Lower leg skin (tissue), 4 donors: ENCODE results near the gene ASAH2B. TPM values are rescaled to one million over a fixed set of nuclear protein-coding genes. Genes with fewer than 3 reads are reported as not detected.
"Not testable (repeated sequence)": the region's sequence is repeated elsewhere in the genome, so short reads cannot be mapped to it uniquely, and the experiment has no call there.

Experiments used
- DNase-seq, 2 donors: peaks; one replicate each; pipeline ENCODE4 v3.0.0-alpha.2; 2019; ENCODE audit warnings: low spot score in 2 of 2
- H3K4me3 ChIP-seq: fragments of 200-600 bp; sonication (generic); 2 replicates; pipeline ENCODE4 v1.5.1; 2017; ENCODE audit warnings: mild to moderate bottlenecking, low read depth; ENCODE audit not compliant: poor library complexity, severe bottlenecking
- POLR2A ChIP-seq, 2 donors: fragments of 450-650 bp; IDR thresholded peaks; one replicate each; pipeline ENCODE4 v1.6.1; 2016 to 2017; ENCODE audit warnings: antibody characterized with exemption in 2 of 2, mild to moderate bottlenecking in 1 of 2, moderate library complexity in 1 of 2
- WGBS, 2 donors: methylation state at CpG; one replicate each; pipeline ENCODE4 v1.1.5; 2018; 5-methylcytosine and 5-hydroxymethylcytosine counted together
- intact Hi-C: fragments of 100-400 bp; cut with DNase I; formaldehyde crosslinking; loops from one replicate; pipeline ENCODE4 v1.15.0; 2023; ENCODE audit warnings: low total_unique reads
- total RNA-seq, 4 donors: library from RNA; depleted of rRNA; stranded (reverse); fragments of >200 nt; gene quantifications; one replicate each; pipeline ENCODE4 v1.1.0, GENCODE V29; 2016
- TF ChIP-seq, protein P1 (sequence below), 3 donors: fragments of 450-650 bp; IDR thresholded peaks; one replicate each; pipeline ENCODE4 v1.5.1; 2016; ENCODE audit warnings: antibody characterized with exemption in 3 of 3, mild to moderate bottlenecking in 3 of 3, moderate library complexity in 2 of 3

The ASAH2B gene
- total RNA-seq, 4 donors from 2014 or later = 1.2 to 4.0 (median 2.5) TPM

DNA sequence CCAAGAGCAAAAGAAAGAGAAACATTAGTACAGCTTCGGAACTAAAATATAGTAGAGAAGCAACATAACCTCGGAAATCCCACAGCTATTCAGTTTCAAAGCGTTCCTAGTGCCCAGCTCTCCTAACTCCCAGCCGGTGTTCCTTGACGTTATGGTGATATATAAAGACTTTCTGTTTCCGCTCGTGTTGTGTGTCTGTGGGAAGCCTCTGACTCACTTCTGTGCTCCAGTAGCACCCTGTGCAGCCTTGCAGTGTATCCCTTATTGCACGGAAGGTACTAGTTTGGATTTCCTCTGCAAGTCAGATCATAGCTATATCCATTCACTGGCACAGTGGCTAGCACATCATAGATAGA, 535 bp downstream of the ASAH2B start:
- TF ChIP-seq, protein P1, sequence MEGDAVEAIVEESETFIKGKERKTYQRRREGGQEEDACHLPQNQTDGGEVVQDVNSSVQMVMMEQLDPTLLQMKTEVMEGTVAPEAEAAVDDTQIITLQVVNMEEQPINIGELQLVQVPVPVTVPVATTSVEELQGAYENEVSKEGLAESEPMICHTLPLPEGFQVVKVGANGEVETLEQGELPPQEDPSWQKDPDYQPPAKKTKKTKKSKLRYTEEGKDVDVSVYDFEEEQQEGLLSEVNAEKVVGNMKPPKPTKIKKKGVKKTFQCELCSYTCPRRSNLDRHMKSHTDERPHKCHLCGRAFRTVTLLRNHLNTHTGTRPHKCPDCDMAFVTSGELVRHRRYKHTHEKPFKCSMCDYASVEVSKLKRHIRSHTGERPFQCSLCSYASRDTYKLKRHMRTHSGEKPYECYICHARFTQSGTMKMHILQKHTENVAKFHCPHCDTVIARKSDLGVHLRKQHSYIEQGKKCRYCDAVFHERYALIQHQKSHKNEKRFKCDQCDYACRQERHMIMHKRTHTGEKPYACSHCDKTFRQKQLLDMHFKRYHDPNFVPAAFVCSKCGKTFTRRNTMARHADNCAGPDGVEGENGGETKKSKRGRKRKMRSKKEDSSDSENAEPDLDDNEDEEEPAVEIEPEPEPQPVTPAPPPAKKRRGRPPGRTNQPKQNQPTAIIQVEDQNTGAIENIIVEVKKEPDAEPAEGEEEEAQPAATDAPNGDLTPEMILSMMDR (IDR thresholded peaks at IDR 0.05) = no peak
- TF ChIP-seq POLR2A (IDR thresholded peaks at IDR 0.05) = no peak
- peak overlapping the region; percentile 71 for H3K4me3 ChIP-seq
- WGBS, 2 donors = 2% methylated on average over 8 of the region's 8 CpGs
- no peak for DNase-seq
- intact Hi-C loops = no loop called here

DNA sequence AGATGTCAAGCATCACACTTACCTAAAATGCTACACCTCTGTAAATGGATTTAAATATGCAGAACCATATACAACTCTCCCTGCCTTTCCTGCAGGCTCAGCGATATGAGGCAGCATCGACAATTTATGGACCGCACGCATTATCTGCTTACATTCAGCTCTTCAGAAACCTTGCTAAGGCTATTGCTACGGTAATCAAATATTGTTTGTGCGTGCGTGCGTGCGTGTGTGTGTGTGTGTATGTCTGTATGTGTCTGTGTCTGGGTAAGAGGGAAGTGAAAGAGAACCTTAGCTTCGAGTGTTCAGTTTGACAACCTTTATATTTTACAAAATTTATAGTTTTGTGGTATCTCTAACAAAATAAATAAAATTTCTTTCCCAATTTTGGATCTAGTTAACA, 3.1 kb downstream of the ASAH2B start:
- DNase-seq, H3K4me3 ChIP-seq, intact Hi-C loops: not testable (repeated sequence)
- WGBS, 2 donors = 92 to 93% methylated on average over 10 of the region's 10 CpGs

DNA sequence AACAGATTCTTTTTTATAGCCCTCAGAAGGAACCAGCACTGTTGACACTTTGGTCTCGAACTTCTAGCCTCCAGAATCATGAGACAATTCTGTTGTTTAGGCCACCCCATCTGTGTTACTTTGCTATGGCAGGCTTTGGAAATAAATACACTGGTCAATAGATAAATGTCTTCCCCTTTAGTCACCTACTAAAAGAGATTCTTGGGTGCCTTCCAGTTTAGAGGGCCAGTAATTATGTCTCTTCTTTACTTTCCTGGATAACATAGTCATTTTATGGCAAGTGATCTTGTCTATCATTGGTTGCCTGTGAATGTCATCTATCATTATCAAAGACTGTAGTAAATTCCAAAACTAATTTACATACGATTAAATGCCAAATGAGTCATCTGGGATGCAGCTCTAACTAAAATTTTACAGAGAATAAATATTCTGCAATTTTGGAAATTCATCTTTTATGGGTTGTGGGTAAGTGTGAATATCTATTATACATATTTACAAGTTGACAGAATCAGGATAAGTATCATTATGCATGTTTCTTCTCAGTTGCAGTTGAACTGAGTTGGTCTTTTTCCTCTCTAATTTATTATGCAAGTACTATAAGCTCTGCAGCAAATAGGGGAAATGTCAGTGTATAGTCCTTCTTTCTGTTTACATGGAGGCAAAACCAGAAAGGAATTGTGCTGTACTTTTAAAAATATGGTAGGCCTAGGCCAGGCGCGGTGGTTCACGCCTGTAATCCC, 27.2 kb downstream of the ASAH2B start:
- 81 to 91% methylated on average over 4 of the region's 5 CpGs for WGBS, 2 donors
- H3K4me3 ChIP-seq, intact Hi-C loops, DNase-seq: not testable (repeated sequence)

DNA sequence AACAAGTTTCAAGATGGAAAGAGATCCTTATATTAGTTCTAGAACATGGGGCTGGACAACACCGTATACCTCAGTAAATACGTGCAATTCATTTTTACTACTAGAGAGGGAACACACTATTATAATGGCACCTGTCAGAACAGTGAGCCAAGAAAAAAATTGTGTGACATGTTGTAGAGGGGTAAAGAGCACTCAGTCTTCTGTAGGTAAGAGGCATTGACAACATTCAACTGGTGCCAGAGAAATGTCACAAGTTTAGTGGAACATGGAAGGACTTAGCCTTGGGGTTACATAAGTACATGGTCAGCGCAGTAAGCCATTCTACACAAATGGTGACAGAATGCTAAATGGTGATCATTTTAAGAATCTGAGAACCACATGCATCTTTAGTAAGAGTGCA, 32.3 kb downstream of the ASAH2B start:
- H3K4me3 ChIP-seq, intact Hi-C loops, DNase-seq: not testable (repeated sequence)
- 88 to 97% methylated on average over 2 to 3 of the region's 3 CpGs for WGBS, 2 donors

DNA sequence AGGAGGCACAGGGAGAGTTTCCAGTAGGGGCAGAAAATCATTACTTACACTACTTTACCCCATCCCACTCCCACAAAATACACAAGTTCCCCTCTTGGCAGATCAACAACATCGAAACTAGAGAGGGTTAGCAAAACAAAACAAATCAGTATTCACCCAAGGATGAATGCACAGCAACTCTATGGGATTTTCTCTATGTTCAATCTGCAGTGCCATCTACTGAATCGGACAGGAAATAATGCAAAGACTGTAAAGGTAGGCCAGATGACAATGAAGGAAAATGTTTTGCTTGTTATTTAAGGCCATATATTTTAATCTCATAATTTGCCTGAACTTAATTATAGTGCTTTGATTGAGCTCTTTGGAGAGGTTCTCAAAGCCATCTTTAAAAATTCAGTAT, 35.1 kb downstream of the ASAH2B start:
- DNase-seq, intact Hi-C loops, H3K4me3 ChIP-seq: not testable (repeated sequence)
- WGBS, 2 donors = 56 to 58% methylated on average over 2 of the region's 2 CpGs

DNA sequence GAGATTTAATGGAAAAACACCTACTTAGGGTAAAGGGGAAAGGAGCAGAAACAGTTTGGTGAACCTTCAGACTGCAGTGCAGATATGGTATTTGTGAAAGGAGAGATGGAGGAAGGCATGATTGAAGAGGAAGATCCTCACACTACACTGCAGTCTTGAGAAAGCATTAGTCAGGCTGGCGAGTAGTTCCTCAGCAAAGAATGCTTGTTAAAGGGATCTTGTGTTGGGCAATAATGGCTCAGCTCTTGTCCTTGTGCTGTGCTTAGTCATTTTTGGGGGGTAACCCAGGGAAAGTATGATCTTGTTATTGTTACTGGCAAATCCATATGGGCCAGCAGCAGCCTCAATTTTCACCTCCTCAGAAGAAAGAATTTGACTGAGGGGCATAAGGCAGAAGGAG, 40.3 kb downstream of the ASAH2B start:
- DNase-seq, H3K4me3 ChIP-seq, intact Hi-C loops: not testable (repeated sequence)
- WGBS, 2 donors = 70 to 75% methylated on average over 1 of the region's 1 CpG

DNA sequence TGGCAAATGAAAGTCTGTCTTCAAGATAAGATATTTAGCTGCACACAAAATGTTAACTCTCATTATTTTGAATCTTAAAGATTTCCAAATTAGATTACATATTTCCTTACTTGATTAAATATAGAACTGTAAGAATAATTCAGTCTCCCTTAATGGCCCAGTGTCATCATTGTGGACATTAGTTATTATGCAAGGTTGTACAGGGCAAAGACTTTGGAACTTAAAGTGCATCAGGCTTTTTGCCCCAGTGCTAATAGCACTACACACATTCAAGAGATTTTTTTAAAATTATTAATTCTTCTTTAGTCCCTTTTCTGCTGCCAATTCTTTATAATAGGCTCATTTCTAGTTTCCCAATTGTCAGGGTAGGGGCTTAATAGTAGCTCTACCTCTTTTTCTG, 42.3 kb downstream of the ASAH2B start:
- DNase-seq, H3K4me3 ChIP-seq, intact Hi-C loops: not testable (repeated sequence)

DNA sequence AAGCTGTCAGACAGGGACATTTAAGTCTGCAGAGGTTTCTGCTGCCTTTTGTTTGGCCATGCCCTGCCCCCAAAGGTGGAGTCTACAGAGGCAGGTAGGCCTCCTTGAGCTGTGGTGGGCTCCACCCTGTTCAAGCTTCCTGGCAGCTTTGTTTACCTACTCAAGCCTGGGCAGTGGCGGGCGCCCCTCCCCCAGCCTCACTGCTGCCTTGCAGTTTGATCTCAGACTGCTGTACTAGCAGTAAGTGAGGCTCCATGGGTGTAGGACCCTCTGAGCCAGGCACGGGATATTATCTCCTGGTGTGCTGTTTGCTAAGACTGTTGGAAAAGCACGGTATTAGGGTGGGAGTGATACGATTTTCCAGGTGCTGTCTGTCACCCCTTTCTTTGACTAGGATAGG, 48.2 kb downstream of the ASAH2B start:
- H3K4me3 ChIP-seq, DNase-seq, intact Hi-C loops: not testable (repeated sequence)
- WGBS, 2 donors = 67 to 76% methylated on average over 4 to 5 of the region's 5 CpGs

DNA sequence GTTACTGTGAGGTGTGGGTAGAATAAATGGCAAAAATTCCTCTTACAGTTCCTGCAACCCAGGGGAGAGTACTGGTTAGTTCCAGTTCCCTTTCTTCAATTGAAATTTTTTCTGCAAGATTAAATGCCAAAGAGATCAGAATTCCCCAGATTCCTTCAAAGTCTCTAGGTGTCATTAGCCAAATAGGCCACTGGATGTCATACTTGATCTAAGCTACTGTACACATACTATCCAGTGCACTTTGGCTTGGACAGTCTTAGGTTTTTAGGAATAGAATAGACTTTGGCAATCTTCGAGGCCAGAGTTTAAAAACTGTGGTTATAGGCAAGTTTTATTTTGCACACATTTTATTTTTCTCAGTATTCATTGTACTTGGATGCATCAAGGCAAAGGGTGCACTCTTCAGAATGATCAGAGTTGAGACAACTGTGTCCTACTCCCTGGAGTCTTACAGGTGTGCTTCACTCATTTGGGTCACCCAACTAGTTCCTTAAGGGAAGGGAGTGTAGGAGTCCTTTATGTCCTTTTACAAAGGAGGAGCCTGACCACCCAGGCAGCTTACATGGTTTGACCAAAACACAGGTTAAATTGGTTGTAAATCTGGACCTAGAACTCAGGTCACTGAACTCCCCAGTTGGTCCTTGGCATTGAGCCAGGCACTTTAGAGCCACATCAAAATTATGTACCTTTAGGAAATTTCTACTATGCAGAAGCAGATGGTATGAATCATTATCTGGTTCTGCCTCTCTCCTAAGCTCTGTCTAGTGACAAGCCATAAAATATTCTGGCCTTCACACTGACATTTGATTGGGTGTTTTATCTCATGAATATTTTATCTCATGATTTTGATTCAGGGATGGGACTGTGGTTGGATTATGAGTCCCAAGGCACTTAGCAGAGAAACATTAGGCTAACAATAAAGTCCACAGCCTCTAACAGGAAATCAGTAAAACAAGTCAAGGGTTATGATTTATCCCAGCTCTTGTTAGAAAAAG, 49.5 kb downstream of the ASAH2B start:
- 36 to 52% methylated on average over 1 of the region's 1 CpG for WGBS, 2 donors
- H3K4me3 ChIP-seq = no peak overlapping the region
- TF ChIP-seq, protein P1 (IDR thresholded peaks at IDR 0.05) = no peak
- TF ChIP-seq POLR2A (IDR thresholded peaks at IDR 0.05) = no peak
- no peak for DNase-seq
- intact Hi-C loops = no loop called here
